ENCODE measurements around the gene PRKRIP1.
"Not testable (repeated sequence)": the region's sequence is repeated elsewhere in the genome, so short reads cannot be mapped to it uniquely, and the experiment has no call there.

The PRKRIP1 gene

DNA sequence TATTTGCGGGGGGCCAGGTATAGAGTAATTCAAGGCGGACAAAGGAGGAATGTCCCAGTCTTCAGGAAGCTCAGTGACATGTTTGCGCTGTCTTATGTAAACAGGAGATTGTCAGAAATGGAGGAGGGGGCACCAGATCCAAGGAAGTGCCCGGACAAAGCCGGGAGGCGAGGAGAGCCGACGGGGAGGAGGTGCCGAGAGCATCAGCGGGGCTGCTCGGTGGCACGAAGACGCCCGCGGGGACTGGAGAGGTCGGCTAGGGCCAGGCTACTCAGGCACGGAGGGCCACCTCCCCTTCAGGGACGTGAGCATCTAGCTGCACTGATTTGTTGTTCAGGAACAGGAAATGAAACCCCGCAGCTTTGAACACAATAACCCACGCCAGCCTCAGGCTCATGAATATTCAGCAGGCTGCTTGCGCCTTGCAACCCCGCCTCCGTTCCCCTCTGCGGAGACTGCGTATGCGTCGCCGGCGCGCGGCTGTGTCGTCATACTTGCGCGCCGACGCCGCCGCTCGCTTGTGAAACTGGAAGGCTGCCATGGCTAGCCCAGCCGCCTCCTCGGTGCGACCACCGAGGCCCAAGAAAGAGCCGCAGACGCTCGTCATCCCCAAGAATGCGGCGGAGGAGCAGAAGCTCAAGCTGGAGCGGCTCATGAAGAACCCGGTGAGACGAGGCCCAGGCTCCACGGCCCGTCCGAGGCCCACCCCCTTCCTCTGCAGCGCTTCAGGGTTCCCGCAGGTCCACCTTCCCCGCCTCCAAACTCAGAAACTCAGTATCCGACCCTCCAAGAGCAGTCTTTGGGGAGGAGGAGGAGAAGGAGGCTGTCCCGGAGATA, at the start of gene PRKRIP1:
PRKRIP1 (plus strand) TSS at position 491 of the 837 bp plus-strand sequence; CDS start at position 540, 49 bp downstream.
- peak; percentile 52 to 67 for DNase-seq (ENCODE audit: low read depth in 2 of 2)

DNA sequence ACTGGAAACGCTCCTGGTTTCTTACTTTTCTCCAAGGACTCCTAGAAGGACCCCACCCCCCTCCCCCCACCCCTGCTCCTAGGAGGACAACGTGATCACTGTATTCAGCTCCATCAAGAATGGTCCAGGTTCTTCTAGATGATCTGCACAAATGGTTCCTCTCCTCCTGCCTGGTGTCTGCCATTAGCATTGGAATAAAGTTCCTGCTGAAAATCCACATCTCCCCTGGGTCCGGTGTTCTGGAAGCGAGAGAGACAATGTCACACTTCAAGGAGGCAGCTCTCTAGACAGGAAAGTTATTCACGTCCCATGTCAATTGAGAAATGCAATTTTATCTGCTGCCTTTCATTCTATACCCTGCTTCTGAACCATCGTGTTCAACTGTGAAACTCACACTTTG, 49.2 kb upstream of the PRKRIP1 start:
- not testable (repeated sequence) for DNase-seq (ENCODE audit: low read depth in 2 of 2)

DNA sequence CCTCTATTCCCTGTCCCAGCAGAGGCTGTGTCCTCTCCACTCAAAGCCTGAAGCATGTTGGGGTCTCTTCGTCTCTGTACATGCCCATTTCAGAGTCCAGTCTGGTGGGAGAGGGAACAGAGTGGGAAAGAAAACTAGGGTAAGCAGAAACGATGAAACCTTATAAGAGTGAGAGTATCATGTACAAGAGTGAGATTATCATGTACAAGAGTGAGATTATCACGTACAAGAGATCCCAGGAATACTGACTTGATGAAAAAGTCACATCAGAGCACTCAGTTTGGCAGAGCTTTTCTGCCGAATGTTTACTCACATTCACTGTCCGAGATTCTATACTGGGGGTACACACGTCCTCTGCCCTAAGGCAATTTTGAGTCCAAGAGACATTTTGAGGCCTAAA, 39.8 kb upstream of the PRKRIP1 start, which contains the start of gene SPDYE6:
SPDYE6 (minus strand) TSS at position 101 of the 400 bp plus-strand sequence. CDS start 421 bp downstream, outside the sequence.
- DNase-seq (ENCODE audit: low read depth in 2 of 2): not testable (repeated sequence)

GRCh38 chr7:102363549-102364393, 32.4 kb upstream of the PRKRIP1 start:
- DNase-seq (ENCODE audit: low read depth in 2 of 2): peak; percentile 75 to 82

GRCh38 chr7:102364394-102364886, 31.7 kb upstream of the PRKRIP1 start:
- DNase-seq (ENCODE audit: low read depth in 2 of 2): not testable (repeated sequence)

DNA sequence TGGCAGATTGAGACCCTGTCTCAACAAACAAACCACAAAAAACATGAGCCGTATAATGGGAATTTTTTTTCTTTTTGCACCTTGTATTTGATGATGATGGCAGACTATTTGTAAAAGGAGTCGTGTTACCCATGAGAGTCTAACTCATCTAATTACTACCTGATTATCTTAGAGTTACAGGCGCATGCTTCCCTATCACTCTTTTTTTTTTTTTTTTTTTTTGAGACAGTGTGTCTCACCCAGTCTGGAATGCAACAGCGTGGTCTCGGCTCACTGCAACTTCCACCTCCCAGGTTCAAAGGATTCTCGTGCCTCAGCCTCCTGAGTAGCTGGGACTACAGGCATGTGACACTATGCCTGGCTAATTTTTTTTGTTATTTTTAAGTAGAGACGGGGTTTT, 30.8 kb upstream of the PRKRIP1 start:
- not testable (repeated sequence) for DNase-seq (ENCODE audit: low read depth in 2 of 2)

DNA sequence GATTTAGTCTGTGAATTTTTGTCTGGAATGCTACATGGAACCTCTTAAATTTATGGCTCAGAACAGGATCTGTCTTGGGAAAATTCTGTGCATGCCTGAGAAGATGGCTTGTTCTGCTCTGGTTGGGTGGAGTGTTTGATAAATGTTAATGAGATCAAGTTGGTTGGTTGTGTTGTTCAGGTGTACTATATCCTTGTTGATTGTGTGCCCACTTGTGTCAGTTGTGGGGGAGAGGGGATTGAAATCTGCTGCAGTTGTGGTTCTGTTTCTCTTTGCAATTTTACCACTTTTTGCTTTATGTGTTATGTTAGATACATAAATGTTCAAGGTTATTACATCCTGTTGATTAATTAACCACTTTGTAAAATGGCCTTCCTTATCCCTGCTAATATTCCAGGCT, 26.1 kb upstream of the PRKRIP1 start:
- DNase-seq (ENCODE audit: low read depth in 2 of 2): not testable (repeated sequence)

GRCh38 chr7:102372796-102373195, 23.4 kb upstream of the PRKRIP1 start:
- not testable (repeated sequence) for DNase-seq (ENCODE audit: low read depth in 2 of 2)

- no peak for DNase-seq (ENCODE audit: low read depth in 2 of 2)
Observed at GRCh38 chr7:102376964-102377466, 19.1 kb upstream of the PRKRIP1 start.

GRCh38 chr7:102380837-102381236, 15.3 kb upstream of the PRKRIP1 start:
- not testable (repeated sequence) for DNase-seq (ENCODE audit: low read depth in 2 of 2)

- DNase-seq (ENCODE audit: low read depth in 2 of 2): not testable (repeated sequence)
Observed at GRCh38 chr7:102381696-102382425, 14.3 kb upstream of the PRKRIP1 start.

- DNase-seq (ENCODE audit: low read depth in 2 of 2): no peak
Observed at GRCh38 chr7:102387064-102387463, 9.1 kb upstream of the PRKRIP1 start.

GRCh38 chr7:102389810-102390209, 6.4 kb upstream of the PRKRIP1 start:
- no peak for DNase-seq (ENCODE audit: low read depth in 2 of 2)

- DNase-seq (ENCODE audit: low read depth in 2 of 2): peak; percentile 26 to 57
Observed at GRCh38 chr7:102390697-102391484, 5.3 kb upstream of the PRKRIP1 start.

DNA sequence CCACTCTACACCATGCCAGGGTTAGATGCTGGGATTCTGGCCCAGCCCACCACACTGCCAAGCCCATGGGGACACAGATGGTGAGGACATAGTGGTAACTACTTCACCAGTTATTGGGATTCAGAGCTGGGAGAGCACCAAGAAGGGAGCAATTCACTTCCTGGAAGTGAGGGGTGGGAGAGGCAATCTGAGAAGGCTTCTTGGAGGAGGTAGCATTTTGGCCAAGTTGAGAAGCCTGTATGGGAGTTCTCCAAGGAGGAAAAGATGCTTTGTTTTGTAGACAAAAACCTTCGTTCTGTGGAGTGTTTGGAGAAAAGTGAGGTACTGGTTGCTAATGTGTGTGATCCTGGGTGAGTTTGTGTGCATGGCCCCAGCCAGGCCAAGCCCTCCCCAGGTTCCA, 3.8 kb upstream of the PRKRIP1 start:
- DNase-seq (ENCODE audit: low read depth in 2 of 2): no peak

- DNase-seq (ENCODE audit: low read depth in 2 of 2): no peak
Observed at GRCh38 chr7:102393467-102393866, 2.7 kb upstream of the PRKRIP1 start.

DNA sequence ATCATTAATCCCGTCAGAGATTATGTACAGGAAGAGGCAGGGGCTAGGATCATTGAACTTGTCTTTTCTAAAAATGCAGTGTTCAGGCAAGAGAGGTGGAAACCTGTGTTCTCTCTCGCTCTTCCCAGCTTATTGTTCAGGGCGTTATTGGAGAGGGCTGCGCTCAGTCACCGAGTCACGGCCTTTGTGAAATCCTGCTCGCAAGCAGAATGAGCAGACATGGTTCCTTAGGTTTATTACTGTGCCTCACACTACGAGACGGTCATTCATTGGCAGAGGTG, 631 bp upstream of the PRKRIP1 start:
- no peak for DNase-seq (ENCODE audit: low read depth in 2 of 2)

DNA sequence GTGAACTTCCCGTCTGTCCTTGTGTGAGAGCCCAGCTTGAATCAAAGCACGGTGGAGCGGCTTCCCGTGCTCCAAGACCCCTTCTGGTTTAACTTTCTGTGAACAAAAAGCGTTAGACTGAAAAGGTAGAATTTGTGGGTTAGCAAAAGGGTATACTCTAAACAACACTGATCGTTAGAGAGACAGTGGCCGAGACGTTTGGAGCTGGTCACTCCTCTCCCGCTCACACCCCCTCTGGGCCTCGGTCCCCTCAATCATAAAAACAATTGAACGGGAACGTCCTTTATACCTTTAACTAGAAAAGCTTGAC, 502 bp downstream of the PRKRIP1 start:
- DNase-seq (ENCODE audit: low read depth in 2 of 2): no peak

GRCh38 chr7:102398543-102398942, 2.4 kb downstream of the PRKRIP1 start:
- DNase-seq (ENCODE audit: low read depth in 2 of 2): no peak

- no peak for DNase-seq (ENCODE audit: low read depth in 2 of 2)
Observed at GRCh38 chr7:102400360-102400759, 4.2 kb downstream of the PRKRIP1 start.

GRCh38 chr7:102403563-102403962, 7.4 kb downstream of the PRKRIP1 start:
- DNase-seq (ENCODE audit: low read depth in 2 of 2): no peak

All from stimulated activated CD4-positive, alpha-beta T cell treated with anti-CD3 and anti-CD28 coated beads, Interleukin-1b, Interleukin-23, amount 100 ng/mL, for 1 hour (primary cell).